SK-N-SH (cell line): ENCODE results near the gene SH3BP1. TPM values are rescaled to one million over a fixed set of nuclear protein-coding genes. Genes with fewer than 3 reads are reported as not detected.

Experiments
- CTCF ChIA-PET: fragments of 300-600, 350-600 bp; formaldehyde crosslinking; extraction: SDS; loops from one replicate; lab custom pipeline; 2021; lab: Yijun Ruan, JAX
- POLR2A ChIA-PET: fragments of 350-600 bp; sonication (Branson Sonifier 250); formaldehyde crosslinking; extraction: SDS; loops from one replicate; lab custom pipeline; 2020; ENCODE audit warnings: antibody characterized with exemption, inconsistent platforms; lab: Yijun Ruan, JAX
- DNase-seq: peaks from one replicate; pipeline ENCODE4 v3.0.0; 2012
- H2AFZ ChIP-seq: fragments of 200-600 bp; sonication (generic); 2 replicates; pipeline ENCODE4 v1.8.1; 2016; ENCODE audit warnings: antibody characterized with exemption, mild to moderate bottlenecking, low read depth
- H3F3A ChIP-seq: fragments of 200-600 bp; sonication (generic); replicated peaks from 2 replicates; pipeline ENCODE3; 2016; ENCODE audit warnings: antibody characterized with exemption, mild to moderate bottlenecking; ENCODE audit not compliant: insufficient read depth
- H3K27ac ChIP-seq, 2 experiments: fragments of 200-500 bp in 1 of 2; fragments of 200-600 bp in 1 of 2; sonication (Bioruptor generic) in 1 of 2; sonication (generic), shearing (Covaris generic) in 1 of 2; 2 replicates each; pipeline versions ENCODE4 v1.5.1 to v1.6.1; 2014 to 2016; ENCODE audit warnings: low read depth in 2 of 2, inconsistent platforms in 1 of 2, low read length in 1 of 2, mild to moderate bottlenecking in 1 of 2, mixed read lengths in 1 of 2
- H3K27me3 ChIP-seq: fragments of 200-600 bp; sonication (generic), shearing (Covaris generic); 2 replicates; pipeline ENCODE4 v1.6.1; 2016; ENCODE audit warnings: mixed run types; ENCODE audit not compliant: insufficient read depth
- H3K36me3 ChIP-seq, 2 experiments: fragments of 200-500 bp in 1 of 2; fragments of 200-600 bp in 1 of 2; sonication (Bioruptor generic) in 1 of 2; sonication (generic) in 1 of 2; replicated peaks in 1 of 2; 2 replicates each; pipeline versions ENCODE3 to v1.5.1; 2014 to 2016; ENCODE audit warnings: low read length in 1 of 2, mild to moderate bottlenecking in 1 of 2; ENCODE audit not compliant: insufficient read depth in 2 of 2, control insufficient read depth in 1 of 2
- H3K4me1 ChIP-seq, 2 experiments: fragments of 200-500 bp in 1 of 2; fragments of 200-600 bp in 1 of 2; sonication (Bioruptor generic) in 1 of 2; sonication (generic), shearing (Covaris generic) in 1 of 2; 2 replicates each; pipeline versions ENCODE4 v1.5.1 to v1.6.1; 2014 to 2016; ENCODE audit warnings: low read depth in 1 of 2, low read length in 1 of 2, mixed run types in 1 of 2; ENCODE audit not compliant: insufficient read depth in 2 of 2, control insufficient read depth in 1 of 2
- H3K4me2 ChIP-seq: fragments of 200-600 bp; sonication (generic), shearing (Covaris generic); 2 replicates; pipeline ENCODE4 v1.6.1; 2017; ENCODE audit warnings: mixed run types
- H3K4me3 ChIP-seq, 2 experiments: fragments of 200-500 bp in 1 of 2; fragments of 200-600 bp in 1 of 2; sonication (Bioruptor generic) in 1 of 2; sonication (generic), shearing (Covaris generic) in 1 of 2; 2 replicates each; pipeline versions ENCODE4 v1.5.1 to v1.8.1; 2014 to 2016; ENCODE audit warnings: low read depth in 2 of 2, inconsistent platforms in 1 of 2, low read length in 1 of 2, mild to moderate bottlenecking in 1 of 2, mixed read lengths in 1 of 2, moderate library complexity in 1 of 2
- H3K79me2 ChIP-seq: fragments of 200-600 bp; sonication (generic); 2 replicates; pipeline ENCODE4 v1.8.1; 2017; ENCODE audit warnings: mild to moderate bottlenecking; ENCODE audit not compliant: insufficient read depth
- H3K9ac ChIP-seq: fragments of 200-600 bp; sonication (generic); 2 replicates; pipeline ENCODE4 v1.6.1; 2017; ENCODE audit warnings: mixed run types
- H3K9me2 ChIP-seq: fragments of 200-600 bp; sonication (generic); 2 replicates; pipeline ENCODE4 v1.6.1; 2017; ENCODE audit warnings: mixed run types
- H3K9me3 ChIP-seq: fragments of 200-600 bp; sonication (generic); 2 replicates; pipeline ENCODE4 v1.6.1; 2017; ENCODE audit warnings: mixed run types, mild to moderate bottlenecking, moderate library complexity
- H4K20me1 ChIP-seq: fragments of 200-600 bp; sonication (generic); 2 replicates; pipeline ENCODE4 v1.6.1; 2017; ENCODE audit warnings: mild to moderate bottlenecking, mixed run types; ENCODE audit not compliant: insufficient read depth
- CHD2 ChIP-seq: fragments of 150-350 bp; IDR thresholded peaks from 2 replicates; pipeline ENCODE4 v1.6.1; 2018; ENCODE audit warnings: low read length; ENCODE audit not compliant: partially characterized antibody
- EP300 ChIP-seq, 2 experiments: IDR thresholded peaks; 2 replicates each; pipeline versions ENCODE4 v1.4.0 to v1.6.1; 2012; ENCODE audit warnings: borderline replicate concordance in 1 of 2, low read depth in 1 of 2, low read length in 1 of 2
- GABPA ChIP-seq: IDR thresholded peaks from 2 replicates; pipeline ENCODE4 v1.4.0; 2012; ENCODE audit warnings: low read depth, mild to moderate bottlenecking
- IRF3 ChIP-seq: fragments of 150-350 bp; IDR thresholded peaks from 2 replicates; pipeline ENCODE4 v1.6.1; 2016; ENCODE audit warnings: mild to moderate bottlenecking, low read depth, low read length
- NFIC ChIP-seq: IDR thresholded peaks from 2 replicates; pipeline ENCODE4 v1.4.0; 2012; ENCODE audit warnings: borderline replicate concordance
- NRF1 ChIP-seq: IDR thresholded peaks from 2 replicates; pipeline ENCODE4 v1.6.1; 2012; ENCODE audit warnings: low read depth, mild to moderate bottlenecking, low read length
- RAD21 ChIP-seq: IDR thresholded peaks from 2 replicates; pipeline ENCODE4 v1.6.1; 2012; ENCODE audit warnings: mild to moderate bottlenecking, low read length
- REST ChIP-seq: IDR thresholded peaks from 2 replicates; pipeline ENCODE4 v1.6.1; 2012; ENCODE audit warnings: mild to moderate bottlenecking, low read depth, low read length, moderate library complexity
- RFX5 ChIP-seq: IDR thresholded peaks from 2 replicates; pipeline ENCODE4 v1.6.1; 2012; ENCODE audit warnings: mild to moderate bottlenecking, improper control_type of control experiment, low read length
- SMC3 ChIP-seq: IDR thresholded peaks from 2 replicates; pipeline ENCODE4 v1.6.1; 2012; ENCODE audit warnings: low read depth, low read length, improper control_type of control experiment
- USF1 ChIP-seq: IDR thresholded peaks from 2 replicates; pipeline ENCODE4 v1.4.0; 2012; ENCODE audit warnings: low read depth, borderline replicate concordance
- ZBTB33 ChIP-seq: IDR thresholded peaks from 2 replicates; pipeline ENCODE4 v1.4.0; 2012; ENCODE audit warnings: low read depth, borderline replicate concordance
- WGBS: methylation state at CpG from one replicate; pipeline ENCODE4 v1.1.6; 2017; ENCODE audit warnings: low lambda C conversion rate; 5-methylcytosine and 5-hydroxymethylcytosine counted together
- polyA plus RNA-seq, 3 experiments: library from polyadenylated mRNA; depleted of rRNA; stranded (reverse); fragments of >200 nt; gene quantifications; 2 replicates each; pipeline ENCODE4 v1.2.3, GENCODE V29; 2012

The SH3BP1 gene
- polyA plus RNA-seq, 1 of the 3 experiments (the other 2 are of a cell fraction), result 8.9 TPM

- Histone ChIP-seq H3K27me3 (no peaks in the 10 kb centered on the region), H3K4me3 (no peak overlapping the region), H3K79me2 (no peaks in the 10 kb centered on the region), H3K9me2 (no peaks in the 10 kb centered on the region), H3K4me1 (peaks cover 0 to 4% of the 10 kb centered on the region in 2 experiments; a peak in 1 of 4 replicates), H2AFZ (no peak overlapping the region), H4K20me1 (no peaks in the 10 kb centered on the region), H3K9me3 (no peaks in the 10 kb centered on the region), H3F3A (peaks cover 11% of the 10 kb centered on the region), H3K4me2 (no peak overlapping the region), H3K36me3 (peaks cover 5 to 39% of the 10 kb centered on the region in 2 experiments), H3K27ac (no peak overlapping the region), H3K9ac (no peak overlapping the region)
- no peak for TF ChIP-seq GABPA
- TF ChIP-seq NRF1, result no peak
- no peak for TF ChIP-seq SMC3
- TF ChIP-seq RFX5, result no peak
- no peak for TF ChIP-seq REST
- TF ChIP-seq IRF3, result no peak
- TF ChIP-seq RAD21, result no peak
- no peak for TF ChIP-seq USF1
- TF ChIP-seq NFIC, result no peak
- TF ChIP-seq ZBTB33, result no peak
- no peak for TF ChIP-seq EP300 (IDR thresholded peaks at IDR 0.05; ENCODE audit: borderline replicate concordance in 1 of 2, low read depth in 1 of 2, low read length in 1 of 2)
- no peak for TF ChIP-seq CHD2
- ChIA-PET POLR2A (interaction anchor here (1.6 kb wide), 1 partner anchor 9 kb away, joined by 8 read pairs; no protein-coding TSS in a partner anchor), CTCF (interaction anchor here (1.0 to 34.3 kb wide), 5 partner anchors 9 to 44 kb away, joined by 4 to 898 read pairs (median 7); partner anchors contain the start of genes LGALS1, NOL12 and PDXP)
- 99% methylated on average over 7 of the region's 7 CpGs for whole genome bisulfite sequencing
- DNase-seq, result no peak
These were observed 14.6 kb upstream of the SH3BP1 start for GRCh38 chr22:37624876-37625275.
